GM12892 (cell line): ENCODE data around the gene CYB5R3.

ENCODE experiments used
- POLR2A ChIP-seq: IDR thresholded peaks from 2 replicates; pipeline ENCODE4 v1.6.1; 2011; ENCODE audit warnings: low read depth, low read length, control low read depth
- POLR2AphosphoS5 ChIP-seq: IDR thresholded peaks from 2 replicates; pipeline ENCODE4 v1.6.1; 2011; ENCODE audit warnings: low read depth, low read length, control low read depth
- TAF1 ChIP-seq: IDR thresholded peaks from 2 replicates; pipeline ENCODE4 v1.6.1; 2011; ENCODE audit warnings: low read depth, mild to moderate bottlenecking, control low read depth, low read length, borderline replicate concordance

DNA sequence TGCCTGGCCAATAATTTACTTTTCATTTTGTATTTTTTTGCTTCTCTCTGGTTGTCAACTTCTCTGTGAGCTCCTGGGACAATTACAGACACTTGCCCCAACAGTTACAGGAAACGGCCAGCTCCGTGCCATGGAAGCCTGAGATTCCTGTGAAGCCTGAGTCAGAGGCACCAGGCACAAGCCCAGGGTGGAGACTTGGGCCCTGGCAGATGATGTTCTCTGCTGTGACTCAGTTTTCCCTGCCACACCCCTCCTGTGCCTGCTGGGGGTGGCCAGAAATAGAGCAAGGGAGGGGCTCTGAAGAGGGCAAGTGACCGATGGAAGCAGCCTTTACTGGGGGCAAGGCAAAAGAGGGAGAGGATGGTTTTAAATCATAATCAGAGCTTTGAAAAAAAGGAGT is 13.7 kb downstream of the CYB5R3 start:
- TF ChIP-seq POLR2A (no peak), POLR2AphosphoS5 (no peak), TAF1 (no peak)
